Fibroblast of peridontal ligament (primary cell): ENCODE results near the gene AVL9.
"Not testable (repeated sequence)": the region's sequence is repeated elsewhere in the genome, so short reads cannot be mapped to it uniquely, and the experiment has no call there.

Experiments used
- DNase-seq: peaks from one replicate; pipeline ENCODE4 v3.0.0-alpha.2; 2010; ENCODE audit errors: extremely low read depth

AVL9 gene

DNA sequence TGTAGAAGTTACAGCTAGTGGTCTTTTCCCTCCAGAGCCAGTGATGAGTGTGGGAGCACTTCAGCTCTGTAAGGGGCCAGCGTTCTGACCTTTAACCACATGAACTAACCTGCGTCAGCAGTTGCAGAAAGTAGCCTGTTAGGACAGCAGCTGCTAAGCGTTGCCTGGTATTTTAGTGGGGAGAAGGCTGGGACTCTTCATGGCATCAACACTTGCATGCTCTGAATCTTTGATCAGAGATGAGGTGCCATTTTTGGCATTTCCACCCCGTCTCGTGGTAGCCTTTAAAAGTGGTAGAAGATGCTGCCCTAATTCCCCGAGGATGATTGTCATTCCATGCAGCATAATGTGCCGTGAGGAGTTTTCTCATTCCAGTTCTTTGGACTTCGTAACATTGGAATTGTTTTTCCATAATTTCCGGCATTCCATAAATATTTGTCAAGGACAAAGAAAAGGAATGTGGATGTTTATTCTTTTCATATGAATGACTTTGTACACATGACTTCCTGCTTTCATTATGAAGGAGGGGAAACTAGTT is 92.2 kb downstream of the AVL9 start:
- DNase-seq: peak; percentile 70

DNA sequence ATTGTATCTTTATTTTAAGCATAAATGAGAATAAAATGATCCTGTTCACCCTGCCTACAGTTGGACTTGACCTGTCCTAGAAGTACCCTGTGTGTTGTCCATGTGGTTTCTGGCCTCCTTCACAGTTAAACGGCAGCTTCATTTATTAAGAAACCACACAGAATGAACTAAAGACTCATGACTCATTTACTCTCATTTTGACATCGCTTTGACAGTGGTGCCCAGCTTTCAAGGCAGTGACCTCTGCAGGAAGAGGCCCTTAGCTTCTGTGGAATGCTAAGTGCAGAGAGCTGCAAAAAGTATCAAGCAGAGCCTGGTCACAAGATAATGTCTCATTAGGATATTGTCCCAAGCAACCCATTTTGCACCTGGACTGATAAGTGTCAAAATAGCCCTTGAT is 93.4 kb downstream of the AVL9 start:
- peak; percentile 79 for DNase-seq

DNA sequence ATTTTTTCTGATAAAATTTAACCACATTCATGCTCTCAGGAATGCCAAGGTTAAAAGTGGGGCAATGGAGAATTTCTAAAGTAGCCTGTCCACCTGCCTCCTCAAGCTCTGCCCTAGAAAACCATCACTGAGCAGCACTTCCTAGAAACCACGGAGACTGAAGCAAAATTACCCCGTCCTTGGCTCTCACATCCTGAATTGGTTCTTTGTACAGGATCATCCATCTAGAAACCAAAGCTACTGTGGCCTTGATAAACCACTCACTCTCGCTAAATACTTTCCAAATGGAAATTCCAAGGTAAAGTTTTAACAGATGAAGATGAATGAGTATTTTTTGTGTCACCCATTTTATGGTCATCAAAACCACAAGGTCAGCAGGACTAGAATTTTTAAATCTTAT is 96.6 kb downstream of the AVL9 start:
- DNase-seq: no peak

DNA sequence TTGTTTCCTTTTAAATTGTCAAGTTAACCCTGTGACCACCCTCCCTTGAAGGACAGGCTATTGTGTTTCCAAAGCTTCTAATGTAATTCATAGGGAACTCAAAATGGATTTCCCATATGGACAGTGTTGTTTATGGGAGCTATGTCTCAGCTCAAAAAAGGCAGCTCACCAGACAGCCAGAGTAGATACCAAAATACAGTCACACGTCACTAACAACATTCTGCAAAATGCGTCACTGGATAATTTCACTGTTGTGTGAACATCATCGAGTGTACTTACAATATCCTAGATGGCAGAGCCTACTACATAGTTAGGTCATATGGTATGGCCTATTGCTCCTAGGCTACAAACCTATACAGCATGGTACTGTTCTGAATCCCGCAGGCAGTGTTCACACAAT is 97.4 kb downstream of the AVL9 start:
- DNase-seq: no peak

DNA sequence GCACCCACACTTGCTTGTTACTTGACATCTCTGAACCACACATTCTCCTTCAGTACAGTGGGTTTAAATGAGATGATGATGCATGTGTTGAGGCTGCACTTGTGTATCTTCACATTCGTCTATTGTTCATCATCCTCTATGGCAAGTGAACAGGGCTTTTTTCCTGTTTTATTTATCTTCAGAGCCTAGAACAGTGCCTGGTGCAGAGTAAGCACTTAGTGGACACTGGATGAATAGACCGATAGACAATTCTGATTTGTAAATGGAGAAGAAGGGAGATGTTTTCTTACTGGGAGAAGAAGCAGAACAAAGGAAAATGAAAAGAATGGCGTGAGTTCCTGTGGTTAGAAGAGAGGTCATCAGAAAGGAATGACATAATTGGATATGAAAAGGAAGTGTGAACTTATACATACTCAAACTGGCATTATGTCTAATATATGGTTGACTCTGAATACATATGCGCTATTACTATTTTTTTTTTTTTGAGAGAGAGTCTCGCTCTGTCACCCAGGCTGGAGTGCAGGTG is 99.7 kb downstream of the AVL9 start:
- DNase-seq: no peak

DNA sequence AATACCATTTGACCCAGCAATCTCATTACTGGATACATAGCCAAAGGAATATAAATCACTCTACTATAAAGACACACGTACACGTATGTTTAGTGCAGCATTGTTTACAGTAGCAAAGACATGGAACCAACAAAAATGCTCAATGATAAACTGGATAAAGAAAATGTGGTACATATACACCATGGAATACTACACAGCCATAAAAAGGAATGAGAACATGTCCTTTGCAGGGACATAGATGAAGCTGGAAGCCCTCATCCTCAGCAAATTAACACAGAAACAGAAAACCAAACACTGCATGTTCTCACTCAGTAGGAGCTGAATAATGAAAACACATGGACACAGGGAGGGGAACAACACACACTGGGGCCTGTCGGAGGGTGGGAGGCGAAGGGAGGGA is 105.9 kb downstream of the AVL9 start:
- not testable (repeated sequence) for DNase-seq

DNA sequence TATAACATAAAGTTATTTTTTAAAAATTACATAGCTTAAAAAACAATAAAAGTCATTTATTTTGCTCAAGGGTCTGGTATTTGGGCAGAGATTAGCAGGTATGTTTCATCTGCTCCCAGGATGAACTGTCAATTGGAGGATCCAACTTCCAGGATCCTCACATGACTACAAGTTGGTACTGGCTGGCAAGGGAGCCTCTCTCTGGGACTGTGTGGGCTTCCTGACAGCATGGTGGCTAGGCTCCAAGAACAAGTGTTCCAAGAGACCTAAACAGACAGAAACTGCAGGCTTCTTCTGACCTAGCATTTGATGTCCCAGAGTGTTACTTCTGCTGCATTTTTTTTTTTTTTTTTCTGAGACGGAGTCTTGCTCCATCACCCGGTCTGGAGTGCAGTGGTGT is 107.2 kb downstream of the AVL9 start:
- no peak for DNase-seq

DNA sequence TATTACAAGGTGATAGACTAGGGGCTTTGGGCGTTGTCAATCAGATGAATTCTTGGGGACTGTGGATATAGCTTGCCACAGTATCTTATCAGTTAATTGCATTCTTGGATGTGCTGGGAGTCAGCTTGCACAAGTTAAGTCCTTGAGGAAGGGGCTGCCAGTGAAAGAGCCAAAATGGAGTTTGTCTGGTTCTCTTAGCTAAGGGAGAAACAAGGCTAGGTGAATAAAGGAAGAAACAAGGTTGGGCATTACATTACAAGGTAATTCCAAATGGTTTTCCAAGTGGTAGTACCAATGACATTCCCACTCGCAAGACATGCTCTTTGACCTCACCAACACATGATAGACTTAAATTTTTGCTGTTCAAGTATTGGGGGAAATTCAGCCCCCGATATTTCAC is 108.2 kb downstream of the AVL9 start:
- not testable (repeated sequence) for DNase-seq

DNA sequence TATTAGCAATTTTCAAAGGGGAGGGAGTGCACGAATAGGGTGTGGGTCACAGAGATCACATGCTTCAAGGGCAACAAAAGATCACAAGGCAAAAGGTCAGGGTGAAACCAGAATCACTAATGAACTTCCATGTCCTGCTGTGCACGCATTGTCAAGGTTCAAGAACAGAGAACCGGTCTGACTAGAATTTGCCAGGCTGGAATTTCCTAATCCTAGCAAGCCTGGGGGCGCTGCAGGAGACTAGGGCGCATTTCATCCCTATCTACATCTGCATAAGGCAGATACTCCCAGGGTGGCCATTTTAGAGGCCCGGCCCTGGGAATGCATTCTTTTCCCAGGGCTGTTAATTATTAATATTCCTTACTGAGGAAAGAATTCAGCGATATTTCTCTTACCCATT is 108.8 kb downstream of the AVL9 start:
- not testable (repeated sequence) for DNase-seq

DNA sequence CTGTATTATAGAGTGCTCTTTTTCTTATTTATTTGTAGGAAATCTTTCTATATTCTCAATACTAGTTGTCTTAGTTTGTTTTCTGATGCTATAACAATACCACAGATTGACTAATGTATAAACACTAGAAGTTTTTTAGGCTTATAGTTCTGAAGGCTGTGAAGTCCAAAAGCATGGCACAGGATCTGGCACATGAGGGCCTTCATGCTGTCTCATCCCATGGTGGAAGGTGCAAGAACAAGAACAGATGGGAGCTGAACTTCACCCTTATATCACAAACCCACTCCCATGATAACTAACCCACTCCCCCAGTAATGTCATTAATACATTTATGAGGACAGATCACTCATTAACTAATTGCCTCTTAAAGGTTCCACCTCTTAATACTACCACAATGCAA is 109.7 kb downstream of the AVL9 start:
- DNase-seq: no peak

DNA sequence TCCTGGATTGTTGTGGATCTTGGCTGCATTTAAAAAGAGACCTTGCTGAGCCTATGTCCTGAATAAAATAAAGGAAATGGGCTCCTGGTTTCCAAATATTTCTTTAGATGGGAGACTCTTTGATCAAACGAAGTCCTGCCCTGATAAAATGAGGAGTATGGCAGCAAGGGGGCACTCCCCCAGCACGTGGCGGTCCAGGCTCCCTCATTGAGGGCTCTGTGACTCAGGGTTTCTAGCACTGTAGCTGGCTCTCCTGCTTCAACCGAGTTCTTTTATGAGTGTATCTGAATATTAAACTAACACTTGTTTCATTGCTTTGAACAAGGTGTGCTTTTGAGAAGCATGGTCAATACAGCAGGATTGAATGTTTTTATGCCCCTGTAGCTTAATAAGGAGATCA is 114.2 kb downstream of the AVL9 start:
- no peak for DNase-seq

DNA sequence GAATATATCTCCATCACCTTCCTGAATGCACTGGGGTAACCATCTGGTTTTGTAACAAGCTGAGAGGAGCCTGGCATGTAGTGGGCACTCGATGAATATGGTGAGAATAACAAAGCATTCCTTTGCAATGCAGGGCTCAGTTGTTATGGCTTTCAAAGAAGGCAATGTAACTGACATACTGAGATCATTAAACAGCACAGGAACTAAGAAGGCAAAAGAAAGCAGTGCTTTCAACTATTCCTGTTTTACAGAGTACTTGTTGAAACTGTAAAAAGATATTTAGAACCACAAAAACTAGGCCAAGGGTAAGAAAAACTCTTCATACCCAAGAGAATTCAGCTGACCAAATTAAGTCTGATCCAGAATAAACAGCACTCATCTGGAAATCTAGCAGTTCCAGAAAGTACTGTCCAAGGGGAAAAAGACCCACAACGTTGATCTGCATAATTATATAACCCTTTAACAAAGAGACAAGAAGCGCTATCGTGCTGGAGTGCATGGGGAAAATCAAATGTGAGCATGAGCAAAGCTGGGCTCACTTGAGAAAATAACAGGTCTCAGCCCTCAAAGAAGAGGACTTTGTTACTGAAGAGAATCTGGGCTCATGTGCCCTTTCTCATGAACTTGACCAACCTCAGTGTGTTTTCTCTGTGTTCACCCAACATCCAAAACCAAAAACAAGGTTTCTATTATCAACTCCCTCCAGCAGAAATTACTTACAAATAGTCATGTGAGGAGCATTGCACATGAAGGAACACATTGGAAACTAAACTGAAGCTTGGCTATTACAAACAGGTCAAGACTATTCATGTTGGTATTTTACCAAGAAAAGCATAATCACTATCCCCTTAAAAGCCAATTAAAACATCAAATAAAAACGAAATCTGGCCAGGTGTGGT is 116.2 kb downstream of the AVL9 start:
- DNase-seq: peak; percentile 84

DNA sequence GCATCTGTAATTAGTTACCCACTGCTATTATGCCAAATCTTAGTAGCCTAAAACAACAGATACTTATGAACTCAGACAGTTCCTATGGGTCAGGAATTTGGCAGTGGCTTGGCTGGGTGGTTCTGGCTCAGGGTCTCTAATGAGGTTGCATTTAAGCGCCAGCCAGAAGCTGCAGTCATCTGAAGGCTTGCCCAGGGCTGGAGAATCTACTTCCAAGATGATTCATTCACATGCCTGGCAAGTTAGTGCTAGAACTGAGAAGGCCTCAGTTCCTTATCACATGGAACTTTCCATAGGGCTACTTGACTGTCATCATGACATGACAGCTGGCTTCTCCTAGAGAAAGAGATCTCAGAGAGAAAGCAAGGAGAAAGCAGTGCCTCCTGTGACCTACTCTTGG is 121.3 kb downstream of the AVL9 start:
- DNase-seq: peak; percentile 96

DNA sequence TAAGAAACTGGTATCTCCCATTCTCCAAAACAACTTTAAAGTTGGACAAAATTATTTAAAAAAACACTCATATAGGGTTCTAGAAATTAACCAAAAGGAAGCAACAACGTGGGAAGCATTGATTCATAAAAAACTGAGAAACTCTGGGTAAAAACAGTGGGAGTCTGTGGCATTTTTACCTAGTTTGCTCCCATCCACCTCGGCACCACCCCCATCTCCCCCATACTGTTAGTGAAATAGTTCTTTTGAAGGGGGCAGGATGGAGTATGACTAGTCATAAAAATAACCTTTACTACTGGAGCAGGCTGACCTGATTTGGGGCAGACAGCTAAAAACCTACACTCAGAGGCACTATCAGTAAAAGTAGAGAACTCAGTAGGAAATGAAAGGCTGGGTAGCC is 123.2 kb downstream of the AVL9 start:
- DNase-seq: no peak

DNA sequence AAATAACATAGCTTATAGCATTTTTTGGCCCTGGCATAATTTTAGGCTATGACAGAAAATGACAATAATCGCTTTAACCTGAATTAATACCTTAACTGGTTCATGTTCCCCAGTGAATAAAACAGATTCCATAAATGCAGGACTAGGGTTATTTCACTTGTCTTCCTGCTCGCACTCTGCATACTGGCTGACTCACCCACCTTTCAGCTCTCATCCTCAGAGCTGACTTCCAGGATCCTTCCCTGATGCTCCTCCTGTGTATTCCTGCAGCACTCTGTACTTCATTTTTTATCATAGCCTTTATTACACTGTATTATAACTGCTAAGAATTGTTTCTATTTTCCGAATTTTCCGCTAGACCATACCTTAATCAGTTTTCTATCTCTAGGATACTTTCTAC is 123.7 kb downstream of the AVL9 start:
- DNase-seq: no peak

DNA sequence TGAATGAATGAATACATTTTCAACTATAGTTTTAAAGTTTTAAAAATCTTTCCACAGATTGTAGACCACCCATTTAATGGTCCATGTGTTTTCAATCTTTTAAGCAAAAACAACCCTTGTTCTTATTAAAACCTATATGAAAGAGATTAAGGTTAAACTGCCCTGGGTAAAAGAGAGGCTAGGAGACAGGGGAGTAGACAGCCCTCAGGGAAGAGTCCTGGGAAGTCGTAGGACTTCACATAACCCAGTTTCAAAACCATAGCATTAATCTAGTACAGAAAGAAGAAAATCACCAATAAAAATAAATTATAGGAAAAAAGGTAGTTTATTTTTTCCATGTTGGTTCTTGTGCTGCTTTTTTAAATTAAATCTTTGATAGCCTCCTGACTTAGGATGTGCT is 124.1 kb downstream of the AVL9 start:
- not testable (repeated sequence) for DNase-seq

DNA sequence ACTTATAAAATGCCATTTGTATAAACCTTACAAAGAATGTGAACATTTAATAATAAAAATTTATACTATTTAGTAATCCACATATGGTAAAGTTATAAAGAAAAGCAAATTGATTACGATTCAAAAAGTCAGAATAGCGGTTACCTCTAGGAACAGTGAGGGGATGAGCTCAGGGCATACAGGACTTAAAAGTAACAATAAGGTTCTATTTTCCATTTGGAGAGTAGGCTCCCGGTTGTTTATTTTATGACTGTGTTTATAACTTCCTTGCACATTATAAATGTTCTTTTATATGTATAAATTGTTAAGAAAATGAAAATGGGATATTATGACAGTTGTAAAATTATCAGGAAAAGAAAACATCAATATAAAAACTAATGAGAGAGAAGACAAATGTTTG is 135.7 kb downstream of the AVL9 start:
- no peak for DNase-seq

DNA sequence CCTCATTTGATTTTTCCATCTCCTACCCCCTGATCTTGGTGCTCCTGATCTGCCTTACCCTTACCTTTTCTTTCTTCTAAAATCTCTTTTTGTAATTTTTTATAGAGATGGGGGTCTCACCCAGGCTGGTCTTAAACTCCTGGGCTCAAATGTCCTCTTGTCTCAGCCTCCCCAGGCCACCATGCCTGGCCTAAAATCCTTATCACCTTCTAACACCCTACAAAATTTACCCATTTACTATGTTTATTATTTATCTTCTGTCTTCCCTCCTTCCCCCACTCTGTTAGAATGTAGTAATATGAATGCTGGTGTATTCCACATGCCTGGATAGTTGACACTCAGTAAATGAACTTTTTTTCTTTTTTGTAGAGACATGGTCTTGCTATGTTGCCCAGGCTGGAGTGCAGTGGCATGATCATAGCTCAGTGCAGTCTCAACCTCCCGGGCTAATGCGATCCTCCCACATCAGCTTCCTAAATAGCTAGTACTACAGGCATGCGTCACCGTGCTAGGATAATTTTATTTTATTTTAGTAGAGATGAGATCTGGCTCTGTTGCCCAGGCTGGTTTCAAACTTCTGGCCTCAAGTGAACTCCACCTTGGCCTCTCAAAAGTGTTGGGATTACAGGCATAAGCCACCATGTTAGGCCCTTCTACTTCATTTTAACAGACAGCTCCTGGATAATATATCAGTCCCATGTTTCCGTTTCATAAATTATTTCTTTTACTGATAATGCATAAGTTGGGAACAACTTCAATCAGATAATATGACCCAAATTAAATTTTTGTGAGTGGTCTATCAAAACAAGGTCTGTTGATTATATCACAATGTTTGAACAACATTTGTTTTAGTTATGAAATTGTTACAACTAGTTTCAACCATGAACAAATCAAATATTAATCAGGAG is 136.6 kb downstream of the AVL9 start:
- DNase-seq: not testable (repeated sequence)

DNA sequence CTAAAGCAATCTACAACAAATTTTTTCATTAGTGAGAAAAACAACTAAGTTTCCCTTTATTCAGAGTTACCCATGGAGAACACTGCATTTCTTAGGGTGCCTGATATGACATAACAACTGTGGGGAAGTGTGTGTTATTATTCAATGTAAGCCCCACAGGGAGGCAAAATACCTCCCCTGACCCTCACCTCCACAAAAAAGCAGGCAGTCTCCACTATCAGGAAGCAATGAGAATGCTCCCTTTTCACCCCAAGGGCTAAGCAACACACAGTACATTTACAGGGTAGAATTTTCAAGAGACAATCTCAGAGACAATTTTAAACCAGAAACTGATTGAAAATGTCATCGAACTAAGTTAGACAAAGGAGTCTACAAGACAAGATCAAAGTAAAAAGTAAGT is 138.2 kb downstream of the AVL9 start:
- not testable (repeated sequence) for DNase-seq

DNA sequence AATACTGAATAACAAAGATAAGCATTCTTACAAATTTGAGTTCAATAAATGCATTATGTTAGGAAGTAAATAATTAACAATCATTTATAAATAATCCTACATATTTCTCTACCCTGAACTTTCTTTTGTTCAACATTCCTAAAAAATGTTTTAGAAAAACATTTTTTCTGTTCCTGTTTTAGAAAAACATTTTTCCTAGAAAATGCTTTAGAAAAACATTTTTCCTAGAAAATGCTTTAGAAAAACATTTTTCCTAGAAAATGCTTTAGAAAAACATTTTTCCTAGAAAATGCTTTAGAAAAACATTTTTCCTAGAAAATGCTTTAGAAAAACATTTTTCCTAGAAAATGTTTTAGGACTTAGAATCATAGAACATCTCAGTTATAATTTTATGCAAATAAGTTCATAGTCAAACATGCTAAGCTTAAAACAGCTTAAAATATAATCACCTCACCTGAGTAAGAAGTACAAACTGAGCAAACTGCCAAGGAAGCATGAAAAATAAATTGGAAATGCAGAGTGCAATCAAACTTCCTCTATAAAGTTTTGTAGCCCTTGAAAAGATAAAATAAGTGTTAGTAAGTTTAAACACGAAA is 139.6 kb downstream of the AVL9 start:
- DNase-seq: not testable (repeated sequence)

DNA sequence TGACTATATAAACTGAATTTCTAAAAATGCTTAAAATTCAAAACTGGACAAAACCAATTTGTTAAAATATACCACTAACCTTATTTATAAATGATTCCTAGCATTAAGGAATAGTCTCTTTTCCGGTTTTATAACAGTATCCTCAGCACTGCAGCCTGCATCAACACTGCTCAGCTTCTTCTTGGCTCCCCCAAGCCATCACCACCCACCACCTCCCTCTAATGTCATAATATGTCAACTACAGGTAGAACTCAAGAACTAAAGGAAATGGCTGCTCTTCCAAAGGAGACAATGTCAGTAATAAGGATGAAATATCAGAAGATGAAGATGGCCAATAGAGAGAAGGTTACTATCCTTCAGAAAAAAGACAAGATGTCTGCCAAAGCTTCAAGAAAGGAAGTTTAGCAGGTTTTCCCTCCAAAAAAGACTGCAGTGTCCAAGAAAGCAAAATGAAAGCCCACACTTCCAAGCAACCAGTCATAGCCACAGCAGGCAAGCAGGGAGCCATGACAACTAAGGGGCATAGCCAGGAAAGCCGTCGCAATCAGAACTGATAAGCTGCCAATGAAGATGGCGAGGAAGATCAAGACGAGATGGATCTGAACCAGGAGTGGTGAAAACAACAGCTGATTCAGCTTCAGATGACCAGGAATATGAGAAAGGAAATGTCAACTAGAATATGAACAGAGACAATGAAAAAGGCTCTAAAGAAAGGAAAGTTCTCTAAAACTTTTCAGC is 141.6 kb downstream of the AVL9 start:
- DNase-seq: not testable (repeated sequence)
